Smooth muscle cell (in vitro differentiated cells): ENCODE results near the gene TMEM167A. TPM values are rescaled to one million over a fixed set of nuclear protein-coding genes. Genes with fewer than 3 reads are reported as not detected.

Source experiments
- DNase-seq: peaks from one replicate; lab custom pipeline; 2025; ENCODE audit not compliant: unreplicated experiment; lab: John Stamatoyannopoulos, UW
- H2AFZ ChIP-seq: fragments of 200-600 bp; sonication (generic); 2 replicates; pipeline ENCODE4 v1.6.0; 2016; ENCODE audit warnings: antibody characterized with exemption, low read depth, mild to moderate bottlenecking
- H3F3A ChIP-seq: fragments of 200-600 bp; sonication (generic); 2 replicates; pipeline ENCODE4 v1.6.0; 2017; ENCODE audit warnings: antibody characterized with exemption, low read depth
- H3K27ac ChIP-seq: fragments of 200-600 bp; sonication (generic); 2 replicates; pipeline ENCODE4 v1.5.1; 2016; ENCODE audit warnings: low read depth, mild to moderate bottlenecking
- H3K27me3 ChIP-seq: fragments of 200-600 bp; sonication (generic); 2 replicates; pipeline ENCODE4 v1.6.1; 2016; ENCODE audit warnings: low read depth, mild to moderate bottlenecking
- H3K36me3 ChIP-seq: fragments of 200-600 bp; sonication (generic); 2 replicates; pipeline ENCODE4 v1.5.1; 2016; ENCODE audit warnings: low read depth
- H3K4me1 ChIP-seq: fragments of 200-600 bp; sonication (generic); 2 replicates; pipeline ENCODE4 v1.5.1; 2016; ENCODE audit warnings: low read depth
- H3K4me2 ChIP-seq: fragments of 200-600 bp; sonication (generic); 2 replicates; pipeline ENCODE4 v1.6.0; 2016; ENCODE audit warnings: mild to moderate bottlenecking
- H3K4me3 ChIP-seq: fragments of 200-600 bp; sonication (generic); 2 replicates; pipeline ENCODE4 v1.5.1; 2016; ENCODE audit warnings: mild to moderate bottlenecking
- H3K79me2 ChIP-seq: fragments of 200-600 bp; sonication (generic); 2 replicates; pipeline ENCODE4 v1.6.0; 2016; ENCODE audit warnings: low read depth, mild to moderate bottlenecking
- H3K9ac ChIP-seq: fragments of 200-600 bp; sonication (generic); 2 replicates; pipeline ENCODE4 v1.6.0; 2016; ENCODE audit warnings: low read depth
- H3K9me3 ChIP-seq: fragments of 200-600 bp; sonication (generic); replicated peaks from 2 replicates; pipeline ENCODE4 v1.5.1; 2016; ENCODE audit warnings: low read depth
- H4K20me1 ChIP-seq: fragments of 200-600 bp; sonication (generic); 2 replicates; pipeline ENCODE4 v1.6.0; 2016; ENCODE audit warnings: low read depth
- CTCF ChIP-seq: fragments of 200-600 bp; sonication (generic); IDR thresholded peaks from 2 replicates; pipeline ENCODE4 v1.5.1; 2017; ENCODE audit warnings: borderline replicate concordance, mild to moderate bottlenecking, antibody characterized with exemption; ENCODE audit not compliant: insufficient read depth, poor library complexity, severe bottlenecking
- whole genome bisulfite sequencing: methylation state at CpG from one replicate; pipeline ENCODE4 v1.1.7; 2016; ENCODE audit warnings: low lambda C conversion rate; 5-methylcytosine and 5-hydroxymethylcytosine counted together
- polyA plus RNA-seq: library from polyadenylated mRNA; unstranded; fragments of >200 nt; fragmentation: Nextera tagmentation; extraction: Ambion mirVana; gene quantifications from 2 replicates; pipeline ENCODE4 v1.2.1, GENCODE V29; 2016
- total RNA-seq: library from RNA; depleted of rRNA; stranded (reverse); fragments of >200 nt; gene quantifications from 2 replicates; pipeline ENCODE4 v1.2.3, GENCODE V29; 2014

Gene TMEM167A
- total and polyA plus RNA-seq, 2 experiments from 2014 or later, result 236 to 248 TPM

- Histone ChIP-seq H3K4me3 (no peak overlapping the region), H2AFZ (no peak overlapping the region), H3K9ac (no peak overlapping the region), H3K79me2 (peaks cover 56% of the 10 kb centered on the region), H3K4me1 (peaks cover 23% of the 10 kb centered on the region), H3K27ac (peak overlapping the region; percentile 97), H3K36me3 (no peaks in the 10 kb centered on the region), H4K20me1 (no peaks in the 10 kb centered on the region), H3K27me3 (no peaks in the 10 kb centered on the region), H3K4me2 (peak overlapping the region; percentile 42), H3K9me3 (no peaks in the 10 kb centered on the region), H3F3A (peaks cover 8% of the 10 kb centered on the region)
- DNase-seq, result no peak
- WGBS, result 73% methylated on average over 3 of the region's 3 CpGs
- no peak for TF ChIP-seq CTCF
Observed at GRCh38 chr5:83095163-83095956, 18.2 kb upstream of the TMEM167A start.

DNA sequence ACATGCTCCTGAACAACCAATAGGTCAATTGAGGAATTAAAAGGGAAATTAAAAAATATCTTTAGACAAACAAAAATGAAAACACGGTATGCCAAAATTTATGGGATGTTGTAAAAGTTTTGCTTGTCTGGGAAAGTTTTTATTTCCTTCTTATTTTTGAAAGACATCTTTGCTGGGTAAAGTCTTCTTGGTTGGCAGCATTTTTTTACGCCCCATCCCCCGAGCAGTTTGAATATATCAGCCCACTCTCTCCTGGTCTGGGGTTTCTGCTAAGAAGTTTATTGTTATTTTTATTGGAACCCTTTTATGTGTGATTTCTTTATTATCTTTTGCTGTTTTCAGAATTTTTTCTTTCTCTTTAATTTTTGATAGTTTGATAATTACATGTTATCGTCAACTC is 16.5 kb upstream of the TMEM167A start:
- Histone ChIP-seq H3K79me2 (peaks cover 39% of the 10 kb centered on the region), H4K20me1 (no peaks in the 10 kb centered on the region), H3K9me3 (no peaks in the 10 kb centered on the region), H3K9ac (no peak overlapping the region), H3K27ac (no peak overlapping the region), H3F3A (peaks cover 8% of the 10 kb centered on the region), H3K4me2 (no peak overlapping the region), H3K4me1 (peaks cover 7% of the 10 kb centered on the region), H2AFZ (no peak overlapping the region), H3K36me3 (no peaks in the 10 kb centered on the region), H3K4me3 (no peak overlapping the region), H3K27me3 (no peaks in the 10 kb centered on the region)
- 100% methylated on average over 4 of the region's 4 CpGs for WGBS
- no peak for DNase-seq
- TF ChIP-seq CTCF, result no peak

DNA sequence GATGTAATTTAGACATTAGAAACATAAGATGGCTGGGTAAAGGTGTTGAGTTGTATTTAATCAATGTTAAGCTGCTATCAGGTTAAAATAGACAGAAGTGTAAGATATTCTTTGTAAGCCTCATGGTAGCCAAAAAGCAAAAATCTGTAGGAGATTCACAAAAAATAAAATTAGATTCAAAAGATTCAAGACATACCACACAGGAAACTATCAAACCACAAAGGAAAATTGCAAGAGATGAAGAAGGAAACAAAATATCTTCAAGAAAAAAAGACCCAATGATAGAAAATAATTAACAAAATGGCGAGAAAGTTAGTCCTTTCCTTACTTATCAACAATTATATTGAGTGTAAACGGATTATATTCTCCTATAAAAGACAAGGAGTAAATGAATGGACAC is 15.4 kb upstream of the TMEM167A start:
- Histone ChIP-seq H3K36me3 (no peaks in the 10 kb centered on the region), H3K9ac (no peak overlapping the region), H3K27ac (no peak overlapping the region), H3K4me2 (no peak overlapping the region), H3K79me2 (peaks cover 39% of the 10 kb centered on the region), H3K4me3 (no peak overlapping the region), H3K4me1 (no peaks in the 10 kb centered on the region), H3K27me3 (no peaks in the 10 kb centered on the region), H3K9me3 (no peaks in the 10 kb centered on the region), H4K20me1 (no peaks in the 10 kb centered on the region), H3F3A (peaks cover 8% of the 10 kb centered on the region), H2AFZ (no peak overlapping the region)
- WGBS, result 99% methylated on average over 2 of the region's 2 CpGs
- DNase-seq, result no peak
- TF ChIP-seq CTCF, result no peak

DNA sequence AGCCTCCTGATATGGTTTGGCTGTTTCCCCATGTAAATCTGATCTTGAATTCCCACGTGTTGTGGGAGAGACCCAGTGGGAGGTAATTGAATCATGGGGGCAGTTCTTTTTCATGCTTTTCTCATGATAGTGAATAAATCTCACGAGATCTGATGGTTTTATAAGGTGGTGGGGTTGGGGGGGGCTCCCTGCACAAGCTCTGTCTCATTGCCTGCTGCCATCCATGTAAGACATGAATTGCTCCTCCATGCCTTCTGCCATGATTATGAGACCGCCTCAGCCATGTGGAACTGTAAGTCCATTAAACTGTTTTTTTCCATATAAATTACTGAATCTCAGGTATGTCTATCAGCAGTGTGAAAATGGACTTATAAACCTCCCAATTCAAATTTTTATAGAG is 13.0 kb upstream of the TMEM167A start:
- DNase-seq, result no peak
- Histone ChIP-seq H3K4me1 (no peaks in the 10 kb centered on the region), H3K27me3 (no peaks in the 10 kb centered on the region), H3K9ac (no peak overlapping the region), H3K4me3 (no peak overlapping the region), H3K36me3 (no peaks in the 10 kb centered on the region), H3K4me2 (no peak overlapping the region), H3K9me3 (no peaks in the 10 kb centered on the region), H3K27ac (no peak overlapping the region), H2AFZ (no peak overlapping the region), H4K20me1 (no peaks in the 10 kb centered on the region), H3K79me2 (peaks cover 34% of the 10 kb centered on the region), H3F3A (peaks cover 3% of the 10 kb centered on the region)
- 98% methylated on average over 3 of the region's 3 CpGs for WGBS
- no peak for TF ChIP-seq CTCF
